Left hindlimb (tissue), 1 donor: ENCODE measurements around the gene GTF3C5.
"Not testable (repeated sequence)": the region's sequence is repeated elsewhere in the genome, so short reads cannot be mapped to it uniquely, and the experiment has no call there.

Experiments
- DNase-seq: peaks from one replicate; pipeline ENCODE4 v3.0.0-alpha.2; 2018

Gene GTF3C5, protein sequence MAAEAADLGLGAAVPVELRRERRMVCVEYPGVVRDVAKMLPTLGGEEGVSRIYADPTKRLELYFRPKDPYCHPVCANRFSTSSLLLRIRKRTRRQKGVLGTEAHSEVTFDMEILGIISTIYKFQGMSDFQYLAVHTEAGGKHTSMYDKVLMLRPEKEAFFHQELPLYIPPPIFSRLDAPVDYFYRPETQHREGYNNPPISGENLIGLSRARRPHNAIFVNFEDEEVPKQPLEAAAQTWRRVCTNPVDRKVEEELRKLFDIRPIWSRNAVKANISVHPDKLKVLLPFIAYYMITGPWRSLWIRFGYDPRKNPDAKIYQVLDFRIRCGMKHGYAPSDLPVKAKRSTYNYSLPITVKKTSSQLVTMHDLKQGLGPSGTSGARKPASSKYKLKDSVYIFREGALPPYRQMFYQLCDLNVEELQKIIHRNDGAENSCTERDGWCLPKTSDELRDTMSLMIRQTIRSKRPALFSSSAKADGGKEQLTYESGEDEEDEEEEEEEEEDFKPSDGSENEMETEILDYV

GRCh38 chr9:133030317-133031129 lies at the start of gene GTF3C5:
Gene GTF3C5, plus strand, starts transcription at chr9:133030997. Its CDS starts 15 bp downstream, at chr9:133031012.
- peak; percentile 95 for DNase-seq

DNA sequence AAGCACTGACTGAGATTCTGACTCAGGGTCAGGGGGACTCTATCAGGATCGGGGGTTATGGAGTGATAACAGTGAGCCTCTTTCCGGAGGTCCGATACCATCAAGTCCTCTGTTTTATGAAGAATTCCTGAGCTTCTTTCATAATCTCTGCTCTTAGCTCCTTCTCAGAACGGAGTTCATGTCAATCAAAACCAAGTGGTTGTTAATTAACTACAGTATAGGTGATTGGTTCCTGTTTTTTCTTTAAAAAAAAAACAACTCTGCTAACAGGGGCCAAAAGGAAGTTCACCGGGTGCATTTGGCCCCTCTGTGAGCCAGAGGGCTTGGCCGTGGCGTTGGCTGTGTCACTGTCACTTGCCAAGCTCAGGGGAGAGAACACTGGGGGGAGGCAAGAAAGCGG lies 48.3 kb upstream of the GTF3C5 start:
- no peak for DNase-seq

DNA sequence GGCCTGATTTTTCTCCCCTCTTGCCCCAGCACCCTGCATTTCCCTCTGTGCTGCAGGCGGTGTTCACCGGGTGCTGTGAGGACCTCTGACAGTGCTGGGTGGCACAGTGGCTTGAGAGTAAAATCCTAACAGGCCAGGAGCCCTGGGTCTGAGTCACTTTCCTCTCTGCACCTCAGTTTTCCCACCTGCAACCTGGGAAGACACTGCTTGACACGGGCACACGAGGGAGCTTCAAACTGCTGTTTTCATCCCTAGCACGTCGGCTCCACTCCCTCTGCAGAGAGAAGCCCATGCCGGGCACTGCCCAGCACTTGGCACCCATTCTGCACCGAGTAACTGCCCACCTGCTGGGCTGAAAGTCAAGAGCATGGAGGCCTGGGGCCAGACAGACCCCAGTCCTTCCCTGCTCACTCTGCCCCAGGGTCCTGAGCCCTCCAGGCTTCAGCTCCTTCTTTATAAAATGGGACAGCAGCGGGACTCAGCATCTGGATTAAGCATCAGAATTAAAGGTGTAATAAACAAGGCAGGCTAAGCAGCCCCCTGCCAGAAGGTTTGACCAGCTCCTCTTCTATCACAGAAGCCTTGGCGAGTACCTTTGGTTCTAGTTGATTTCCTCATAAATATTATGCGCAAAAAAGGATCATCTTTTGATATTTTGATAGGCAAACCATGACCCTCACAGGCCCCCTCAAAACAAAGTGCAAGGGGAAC lies 47.2 kb upstream of the GTF3C5 start:
- no peak for DNase-seq

GRCh38 chr9:132984202-132985070 lies 46.4 kb upstream of the GTF3C5 start:
- DNase-seq = no peak

DNA sequence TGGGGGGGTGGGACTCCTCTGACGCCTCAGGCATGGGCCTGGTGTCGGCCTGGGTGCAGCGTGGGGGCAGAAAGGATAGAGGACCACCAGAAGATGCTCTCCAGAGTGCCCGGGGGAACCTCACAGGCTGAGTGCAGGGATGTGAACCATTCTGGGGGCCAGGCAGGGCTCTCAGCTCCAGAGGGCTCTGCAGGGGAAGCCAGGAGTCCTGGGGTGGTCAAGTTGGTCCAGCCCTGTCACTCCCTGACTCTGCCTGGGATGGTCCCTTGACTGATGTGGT lies 45.8 kb upstream of the GTF3C5 start:
- DNase-seq = no peak

- DNase-seq = no peak
Observed at GRCh38 chr9:132985489-132985888, 45.3 kb upstream of the GTF3C5 start.

DNA sequence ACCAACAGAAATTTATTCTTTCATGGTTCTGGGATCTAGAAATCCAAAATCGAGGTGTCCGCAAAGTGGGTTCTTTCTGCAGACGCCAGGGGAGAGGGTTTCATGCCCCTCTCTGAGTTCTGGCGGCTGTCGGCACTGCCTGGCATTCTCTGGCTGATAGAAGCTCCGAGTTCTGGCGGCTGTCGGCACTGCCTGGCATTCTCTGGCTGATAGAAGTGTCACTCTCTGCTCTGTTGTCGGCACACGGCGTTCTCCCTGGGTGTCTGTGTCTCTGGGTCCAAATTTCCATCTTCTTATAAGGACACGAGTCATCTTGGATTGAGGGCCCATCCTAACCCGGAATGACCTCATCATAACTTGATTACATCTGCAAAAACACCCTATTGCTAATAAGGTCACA lies 44.7 kb upstream of the GTF3C5 start:
- no peak for DNase-seq

GRCh38 chr9:132986640-132987620 lies 43.9 kb upstream of the GTF3C5 start:
- DNase-seq = no peak

GRCh38 chr9:132988244-132989013 lies 42.4 kb upstream of the GTF3C5 start:
- no peak for DNase-seq

DNA sequence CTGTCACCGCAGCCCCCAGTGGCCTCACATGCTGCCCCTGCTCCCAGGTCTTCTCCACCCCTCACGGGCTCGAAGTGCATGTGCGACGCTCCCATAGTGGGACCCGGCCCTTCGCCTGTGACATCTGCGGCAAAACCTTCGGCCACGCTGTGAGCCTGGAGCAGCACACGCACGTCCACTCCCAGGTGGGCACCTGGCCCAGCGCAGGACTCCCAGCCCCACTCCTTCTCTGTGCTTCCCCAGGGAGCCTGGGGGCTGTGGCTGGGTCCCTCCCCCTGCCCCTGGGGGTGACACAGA lies 41.8 kb upstream of the GTF3C5 start:
- DNase-seq = no peak

DNA sequence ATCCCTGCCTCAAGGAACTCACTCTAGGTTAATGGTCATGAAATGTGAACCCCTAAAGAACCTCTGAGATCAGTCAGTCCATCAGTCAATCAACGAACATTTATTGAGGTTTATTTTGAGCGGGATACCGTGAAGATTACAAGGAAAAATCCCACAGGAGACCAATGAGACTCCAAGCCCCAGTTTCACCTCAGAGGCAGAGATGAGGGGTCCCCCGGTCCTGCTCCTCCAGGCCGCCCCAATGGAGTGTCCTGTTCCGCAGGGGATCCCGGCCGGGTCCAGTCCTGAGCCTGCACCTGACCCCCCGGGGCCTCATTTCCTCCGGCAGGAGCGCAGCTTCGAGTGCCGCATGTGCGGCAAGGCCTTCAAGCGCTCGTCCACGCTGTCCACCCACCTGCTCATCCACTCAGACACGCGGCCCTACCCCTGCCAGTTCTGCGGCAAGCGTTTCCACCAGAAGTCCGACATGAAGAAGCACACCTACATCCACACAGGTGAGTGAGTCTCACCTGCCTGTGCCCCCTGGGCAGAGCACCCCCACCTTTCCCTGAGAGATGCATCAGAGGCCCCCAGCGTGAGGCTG lies 41.3 kb upstream of the GTF3C5 start:
- no peak for DNase-seq

- not testable (repeated sequence) for DNase-seq
Observed at GRCh38 chr9:132989998-132990557, 40.7 kb upstream of the GTF3C5 start.

GRCh38 chr9:132990781-132991180 lies 40.0 kb upstream of the GTF3C5 start:
- no peak for DNase-seq

GRCh38 chr9:132991351-132992300 lies 39.2 kb upstream of the GTF3C5 start:
- DNase-seq = no peak

DNA sequence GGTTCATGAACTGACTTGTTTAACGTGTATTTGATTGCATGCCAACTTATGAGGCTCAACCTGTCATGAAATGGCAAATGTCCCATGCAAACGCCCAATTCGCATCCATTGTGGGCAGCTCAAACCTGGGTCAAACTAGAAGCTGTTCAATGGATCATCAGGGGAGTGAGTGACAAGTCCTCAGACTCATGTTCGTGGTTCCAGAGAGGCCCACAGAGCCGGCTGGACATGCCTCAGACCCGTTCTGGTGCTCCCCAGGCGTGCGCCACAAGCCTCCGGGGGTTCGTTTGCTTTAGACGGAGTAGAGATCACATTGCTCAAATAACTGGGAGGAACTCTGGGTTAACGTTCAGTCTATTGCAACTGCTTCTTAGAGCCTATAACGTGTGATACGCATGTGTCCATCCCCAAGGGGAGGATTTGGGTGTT lies 37.3 kb upstream of the GTF3C5 start:
- no peak for DNase-seq

DNA sequence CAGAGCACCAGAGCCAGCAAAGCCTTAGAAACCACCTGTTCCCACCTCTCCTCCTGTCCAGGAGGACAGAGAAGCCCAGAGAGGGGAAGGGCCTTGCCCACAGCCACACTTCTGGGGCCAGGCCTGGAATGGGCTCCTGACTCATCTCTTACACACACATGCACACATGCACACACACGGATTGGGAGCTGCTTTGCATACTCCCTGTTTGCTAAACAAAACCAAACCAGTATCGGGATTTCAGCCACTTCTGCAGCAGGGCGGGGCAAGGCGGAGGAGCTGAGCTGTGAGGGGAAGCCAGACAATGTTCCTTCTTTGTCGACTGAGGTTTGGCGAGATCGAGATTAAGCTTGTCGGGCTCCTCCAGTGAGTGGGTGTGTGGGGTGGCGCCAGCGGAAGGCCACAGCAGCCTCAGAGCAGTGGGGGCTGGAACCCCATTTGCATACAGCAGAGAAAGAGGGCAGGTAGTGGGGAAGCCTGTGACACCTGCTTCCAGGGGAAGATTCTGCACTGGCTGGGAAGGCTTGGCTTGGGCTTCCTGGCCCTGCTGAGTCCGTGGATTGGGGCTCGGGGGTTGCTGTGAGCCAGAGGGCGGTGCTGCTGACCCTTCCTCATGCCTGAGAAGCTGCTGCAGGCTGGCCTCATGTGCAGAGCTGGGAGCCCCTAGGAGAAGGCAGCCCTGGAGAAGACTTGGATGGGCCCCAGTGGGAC lies 36.2 kb upstream of the GTF3C5 start:
- no peak for DNase-seq

DNA sequence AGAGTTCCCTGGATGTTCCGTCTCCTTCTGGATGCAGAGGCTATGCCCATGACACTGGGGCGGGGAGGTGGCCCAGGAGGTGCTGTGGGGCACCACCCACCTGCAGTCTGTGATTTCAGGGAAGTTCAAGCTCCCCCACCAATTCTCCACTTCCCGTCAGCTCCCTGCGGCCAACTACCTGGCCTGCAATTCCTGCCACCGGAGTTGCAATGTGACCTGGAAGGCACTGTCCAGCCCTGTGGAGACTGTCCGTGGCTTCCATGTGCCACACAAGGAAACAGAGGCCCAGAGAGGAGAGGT lies 35.7 kb upstream of the GTF3C5 start:
- DNase-seq = no peak

DNA sequence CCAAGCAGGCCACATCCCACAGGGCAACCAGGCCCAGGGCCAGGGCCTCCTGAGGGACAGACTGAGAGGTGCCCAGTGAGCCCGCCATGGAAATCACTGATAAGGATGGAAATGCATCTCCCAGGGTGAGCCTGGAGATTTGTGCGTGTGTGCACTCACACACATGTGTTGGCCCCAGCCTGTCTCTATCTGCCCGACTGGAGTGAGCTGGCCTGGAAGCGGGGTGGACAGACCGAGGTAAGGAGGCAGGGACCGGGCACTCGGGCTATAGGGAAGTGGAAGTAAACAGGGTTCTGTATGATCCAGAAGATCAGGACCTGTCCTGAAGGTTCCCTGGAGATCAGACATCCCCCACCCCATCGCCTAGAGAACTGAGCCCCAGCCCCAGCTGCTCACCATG lies 34.9 kb upstream of the GTF3C5 start:
- no peak for DNase-seq
